Keratinocyte (primary cell): ENCODE data around the gene SBK2. TPM values are rescaled to one million over a fixed set of nuclear protein-coding genes. Genes with fewer than 3 reads are reported as not detected.

Experiments used
- DNase-seq: peaks from one replicate; pipeline ENCODE4 v3.0.0-alpha.2; 2011; ENCODE audit warnings: low read depth, missing footprints, low spot score
- FAIRE-seq: peaks from 2 replicates; lab custom pipeline; 2011; peaks lifted over from hg19 to GRCh38; lab: Jason Lieb, UNC
- H2AFZ ChIP-seq: 2 replicates; pipeline ENCODE4 v1.6.0; 2012; ENCODE audit warnings: low read length, control low read depth, inconsistent platforms; ENCODE audit not compliant: control insufficient read depth
- H3K27ac ChIP-seq: 2 replicates; pipeline ENCODE4 v1.5.1; 2011; ENCODE audit warnings: low read length; ENCODE audit not compliant: control insufficient read depth, insufficient read depth
- H3K27me3 ChIP-seq: 3 replicates; pipeline ENCODE4 v1.6.0; 2011; ENCODE audit warnings: low read length; ENCODE audit not compliant: control insufficient read depth, insufficient read depth; ENCODE audit errors: extremely low read depth
- H3K36me3 ChIP-seq, 2 experiments: 2 replicates in 1 of 2; 3 replicates in 1 of 2; pipeline ENCODE4 v1.5.1; 2011; ENCODE audit warnings: low read length in 2 of 2, mild to moderate bottlenecking in 1 of 2; ENCODE audit not compliant: control insufficient read depth in 2 of 2, insufficient read depth in 2 of 2; ENCODE audit errors: extremely low read depth in 1 of 2
- H3K4me1 ChIP-seq: 3 replicates; pipeline ENCODE4 v1.5.1; 2011; ENCODE audit warnings: low read length; ENCODE audit not compliant: control insufficient read depth, insufficient read depth; ENCODE audit errors: extremely low read depth
- H3K4me2 ChIP-seq: 3 replicates; pipeline ENCODE4 v1.6.0; 2011; ENCODE audit warnings: low read depth, low read length; ENCODE audit not compliant: control insufficient read depth, insufficient read depth; ENCODE audit errors: extremely low read depth
- H3K4me3 ChIP-seq, 3 experiments: fragments of 200-600 bp in 1 of 3; sonication (generic) in 1 of 3; 2 replicates in 2 of 3; 3 replicates in 1 of 3; pipeline ENCODE4 v1.5.1; 2011 to 2016; ENCODE audit warnings: low read length in 3 of 3, mild to moderate bottlenecking in 3 of 3, control low read depth in 2 of 3, inconsistent platforms in 1 of 3, low read depth in 1 of 3, mixed read lengths in 1 of 3, mixed run types in 1 of 3, moderate library complexity in 1 of 3; ENCODE audit not compliant: control insufficient read depth in 2 of 3, insufficient read depth in 2 of 3; ENCODE audit errors: extremely low read depth in 1 of 3
- H3K79me2 ChIP-seq: 2 replicates; pipeline ENCODE4 v1.6.0; 2012; ENCODE audit warnings: low read length; ENCODE audit not compliant: control insufficient read depth, insufficient read depth
- H3K9ac ChIP-seq: 3 replicates; pipeline ENCODE4 v1.6.0; 2011; ENCODE audit warnings: low read length; ENCODE audit not compliant: control insufficient read depth, insufficient read depth; ENCODE audit errors: extremely low read depth
- H3K9me1 ChIP-seq: 3 replicates; pipeline ENCODE4 v1.6.0; 2011; ENCODE audit warnings: low read length; ENCODE audit not compliant: control insufficient read depth, insufficient read depth; ENCODE audit errors: extremely low read depth
- H3K9me3 ChIP-seq: 2 replicates; pipeline ENCODE4 v1.5.1; 2012; ENCODE audit warnings: low read depth, low read length; ENCODE audit not compliant: control insufficient read depth
- H4K20me1 ChIP-seq: 3 replicates; pipeline ENCODE4 v1.6.0; 2011; ENCODE audit warnings: low read length; ENCODE audit not compliant: control insufficient read depth, insufficient read depth; ENCODE audit errors: extremely low read depth
- EZH2 ChIP-seq: IDR thresholded peaks from one replicate; pipeline ENCODE4 v1.6.1; 2012; ENCODE audit warnings: inconsistent platforms, mild to moderate bottlenecking, low read length, moderate library complexity
- dilution Hi-C: fragments of 300-500 bp; cut with MboI; formaldehyde crosslinking; loops from one replicate; pipeline ENCODE4 v1.7.0; 2020; ENCODE audit warnings: low sequenced_read_pairs; ENCODE audit not compliant: extremely low pct_ligation_motif_present
- polyA plus RNA-seq, 5 experiments: library from polyadenylated mRNA; depleted of rRNA in 3 of 5; stranded (reverse) in 3 of 5; stranded (forward) in 1 of 5; unstranded in 1 of 5; fragments of >200 nt; gene quantifications; 1 replicate in 1 of 5; 2 replicates in 3 of 5; 3 replicates in 1 of 5; pipeline versions ENCODE4 v1.2.1 to v1.2.3, GENCODE V29; 2011 to 2012; ENCODE audit warnings: missing spikeins in 2 of 5, low read depth in 1 of 5, low replicate concordance in 1 of 5
- TF ChIP-seq, protein P1 (sequence below), 3 experiments: IDR thresholded peaks in 1 of 3; conservative IDR thresholded peaks in 1 of 3; optimal IDR thresholded peaks in 1 of 3; 2 replicates in 2 of 3; 3 replicates in 1 of 3; pipeline versions ENCODE3 to v1.5.1; 2011; ENCODE audit warnings: low read length in 3 of 3, mild to moderate bottlenecking in 3 of 3, moderate library complexity in 2 of 3, control low read depth in 1 of 3, inconsistent platforms in 1 of 3; ENCODE audit not compliant: insufficient read depth in 2 of 3; ENCODE audit errors: extremely low read depth in 1 of 3

The SBK2 gene
- polyA plus RNA-seq, 1 donor (not counting 4 experiments of a cell fraction or from before 2014, with no cell fraction given): not detected

DNA sequence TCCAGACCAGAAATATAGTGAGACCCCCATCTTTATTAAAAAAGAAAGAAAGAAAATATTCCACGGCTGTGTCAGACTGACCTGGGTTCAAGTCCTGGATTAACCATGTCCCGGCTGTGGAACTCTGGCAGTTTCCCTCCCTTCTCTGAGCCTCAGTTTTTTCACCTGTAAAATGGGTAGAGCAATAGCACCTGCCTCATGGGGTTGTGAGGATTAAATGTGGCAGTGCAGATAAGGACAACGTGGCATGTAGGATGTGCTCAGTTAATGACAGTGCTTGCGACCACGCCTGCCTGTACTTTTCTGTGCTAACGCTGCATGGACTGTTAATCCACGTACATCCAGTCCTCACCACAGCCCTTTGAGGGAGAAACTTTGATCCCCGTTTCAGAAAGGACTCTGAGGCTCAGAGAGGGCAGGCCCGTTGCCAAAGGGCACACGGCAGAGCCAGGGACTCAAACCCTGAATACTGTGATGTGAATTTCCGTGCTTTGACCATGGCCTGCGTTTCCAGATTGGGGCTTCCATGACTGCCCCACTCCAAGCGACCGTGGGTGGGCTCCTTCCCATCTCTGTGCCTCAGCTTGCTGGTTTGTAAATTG, 16.1 kb downstream of the SBK2 start:
- Histone ChIP-seq H3K79me2 (no peaks in the 10 kb centered on the region), H4K20me1 (no peaks in the 10 kb centered on the region), H3K9ac (no peak overlapping the region), H3K27me3 (no peaks in the 10 kb centered on the region), H3K36me3 (no peaks in the 10 kb centered on the region), H3K9me3 (peaks cover 2% of the 10 kb centered on the region), H2AFZ (no peak overlapping the region), H3K4me3 (no peak overlapping the region), H3K9me1 (no peaks in the 10 kb centered on the region), H3K4me2 (no peak overlapping the region), H3K4me1 (no peaks in the 10 kb centered on the region), H3K27ac (no peak overlapping the region)
- DNase-seq: no peak
- no peak for FAIRE-seq
- no peak for TF ChIP-seq EZH2
- TF ChIP-seq, protein P1, sequence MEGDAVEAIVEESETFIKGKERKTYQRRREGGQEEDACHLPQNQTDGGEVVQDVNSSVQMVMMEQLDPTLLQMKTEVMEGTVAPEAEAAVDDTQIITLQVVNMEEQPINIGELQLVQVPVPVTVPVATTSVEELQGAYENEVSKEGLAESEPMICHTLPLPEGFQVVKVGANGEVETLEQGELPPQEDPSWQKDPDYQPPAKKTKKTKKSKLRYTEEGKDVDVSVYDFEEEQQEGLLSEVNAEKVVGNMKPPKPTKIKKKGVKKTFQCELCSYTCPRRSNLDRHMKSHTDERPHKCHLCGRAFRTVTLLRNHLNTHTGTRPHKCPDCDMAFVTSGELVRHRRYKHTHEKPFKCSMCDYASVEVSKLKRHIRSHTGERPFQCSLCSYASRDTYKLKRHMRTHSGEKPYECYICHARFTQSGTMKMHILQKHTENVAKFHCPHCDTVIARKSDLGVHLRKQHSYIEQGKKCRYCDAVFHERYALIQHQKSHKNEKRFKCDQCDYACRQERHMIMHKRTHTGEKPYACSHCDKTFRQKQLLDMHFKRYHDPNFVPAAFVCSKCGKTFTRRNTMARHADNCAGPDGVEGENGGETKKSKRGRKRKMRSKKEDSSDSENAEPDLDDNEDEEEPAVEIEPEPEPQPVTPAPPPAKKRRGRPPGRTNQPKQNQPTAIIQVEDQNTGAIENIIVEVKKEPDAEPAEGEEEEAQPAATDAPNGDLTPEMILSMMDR (optimal IDR thresholded peaks at IDR 0.05 in 1 of 3, IDR thresholded peaks at IDR 0.05 in 1 of 3, conservative IDR thresholded peaks at IDR 0.05 in 1 of 3; ENCODE audit: extremely low read depth in 1 of 3, insufficient read depth in 2 of 3, low read length in 3 of 3): no peak
- dilution Hi-C loops: no loop called here

DNA sequence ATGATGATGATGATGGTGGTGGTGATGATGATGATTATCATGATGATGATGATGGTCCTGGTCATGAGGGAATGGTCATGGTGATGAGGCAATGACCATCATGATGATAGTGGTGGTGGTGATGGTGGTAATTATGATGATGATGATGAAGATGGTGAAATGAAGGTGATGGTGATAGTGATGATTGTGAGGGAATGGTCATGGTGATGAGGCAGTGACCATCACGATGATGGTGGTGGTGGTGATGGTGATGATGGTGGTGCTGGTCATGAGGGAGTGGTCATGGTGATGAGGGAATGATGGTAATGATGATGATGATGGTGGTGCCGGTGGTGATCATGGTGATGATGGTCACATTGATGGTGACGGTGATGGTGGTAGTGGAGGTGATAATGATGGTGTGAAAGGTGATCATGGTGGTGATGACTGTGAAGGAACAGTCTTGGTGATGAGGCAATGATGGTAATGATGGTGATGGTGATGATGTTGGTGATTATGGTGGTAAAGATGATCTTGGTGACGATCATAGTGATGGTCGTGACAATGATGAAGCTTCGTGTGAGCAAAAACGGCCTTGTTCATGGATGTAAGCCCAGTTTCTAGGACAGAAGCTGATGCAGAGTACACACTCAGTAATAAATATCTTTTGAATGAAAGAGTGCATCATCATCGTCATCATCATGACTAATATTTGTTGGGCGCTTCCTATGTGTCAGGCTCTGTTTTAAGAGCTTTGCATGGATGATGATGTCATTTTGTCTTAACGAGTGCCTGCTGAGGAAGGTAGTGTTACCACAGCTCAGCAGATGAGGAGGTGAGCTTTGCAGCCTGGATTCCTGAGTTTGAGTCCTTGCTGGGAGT, 17.3 kb downstream of the SBK2 start:
- DNase-seq (peak; percentile 35), FAIRE-seq (no peak)
- H4K20me1 ChIP-seq: no peaks in the 10 kb centered on the region
- TF ChIP-seq, protein P1 (optimal IDR thresholded peaks at IDR 0.05 in 1 of 3, IDR thresholded peaks at IDR 0.05 in 1 of 3, conservative IDR thresholded peaks at IDR 0.05 in 1 of 3; ENCODE audit: extremely low read depth in 1 of 3, insufficient read depth in 2 of 3, low read length in 3 of 3): no peak
- no peak for TF ChIP-seq EZH2
- no peak overlapping the region for H3K9ac ChIP-seq
- no peaks in the 10 kb centered on the region for H3K36me3 ChIP-seq
- no peak overlapping the region for H3K4me3 ChIP-seq
- H3K4me2 ChIP-seq: no peak overlapping the region
- no peaks in the 10 kb centered on the region for H3K79me2 ChIP-seq
- no peaks in the 10 kb centered on the region for H3K4me1 ChIP-seq
- no peaks in the 10 kb centered on the region for H3K27me3 ChIP-seq
- dilution Hi-C loops: no loop called here
- H3K9me3 ChIP-seq: peaks cover 2% of the 10 kb centered on the region
- no peak overlapping the region for H3K27ac ChIP-seq
- H3K9me1 ChIP-seq: no peaks in the 10 kb centered on the region
- no peak overlapping the region for H2AFZ ChIP-seq
